CD8-positive, alpha-beta memory T cell (primary cell): Measurements from ENCODE around the gene COX4I1. TPM values are rescaled to one million over a fixed set of nuclear protein-coding genes. Genes with fewer than 3 reads are reported as not detected.

Experiments used
- CTCF ChIA-PET: fragments of 350-600 bp; sonication (Branson Sonifier 250); formaldehyde crosslinking; loops from one replicate; lab custom pipeline; 2021; ENCODE audit warnings: antibody characterized with exemption; lab: Charles Lee
- POLR2A ChIA-PET: fragments of 350-600 bp; sonication (Branson Sonifier 250); formaldehyde crosslinking; loops from one replicate; lab custom pipeline; 2021; ENCODE audit warnings: antibody characterized with exemption; lab: Charles Lee
- DNase-seq, 5 donors: peaks; one replicate each; pipeline versions ENCODE4 v3.0.0 to v3.0.0-alpha.2; 2020 to 2022; ENCODE audit warnings: mixed read lengths in 1 of 5
- H3K27ac ChIP-seq: one replicate; pipeline ENCODE4 v1.7.0; 2013; ENCODE audit warnings: low read depth, mild to moderate bottlenecking, low read length, moderate library complexity
- H3K27me3 ChIP-seq: 2 replicates; pipeline ENCODE4 v1.7.0; 2013; ENCODE audit warnings: low read length, mild to moderate bottlenecking; ENCODE audit not compliant: insufficient read depth, poor library complexity, severe bottlenecking
- H3K36me3 ChIP-seq: 2 replicates; pipeline ENCODE4 v1.7.0; 2013; ENCODE audit warnings: mild to moderate bottlenecking, low read length, moderate library complexity; ENCODE audit not compliant: insufficient read depth
- H3K4me1 ChIP-seq: 2 replicates; pipeline ENCODE4 v1.7.0; 2013; ENCODE audit warnings: mild to moderate bottlenecking, low read length, moderate library complexity; ENCODE audit not compliant: insufficient read depth
- H3K4me3 ChIP-seq: 2 replicates; pipeline ENCODE4 v1.7.0; 2013; ENCODE audit warnings: mild to moderate bottlenecking, low read length
- H3K9me3 ChIP-seq: 2 replicates; pipeline ENCODE4 v1.7.0; 2013; ENCODE audit warnings: mild to moderate bottlenecking, low read length
- H3K27ac Mint-ChIP-seq, 8 donors: one replicate each; pipeline ENCODE4 v1.8.0; 2020 to 2021; ENCODE audit warnings: mixed read lengths in 8 of 8, mild to moderate bottlenecking in 6 of 8, inconsistent platforms in 3 of 8, moderate library complexity in 3 of 8
- H3K27me3 Mint-ChIP-seq, 2 donors: one replicate each; pipeline ENCODE4 v1.8.0; 2020 to 2021; ENCODE audit warnings: mixed read lengths in 2 of 2, mild to moderate bottlenecking in 1 of 2, moderate library complexity in 1 of 2
- H3K36me3 Mint-ChIP-seq, 3 donors: one replicate each; pipeline ENCODE4 v1.8.0; 2020 to 2021; ENCODE audit warnings: mixed read lengths in 3 of 3, inconsistent platforms in 1 of 3, mild to moderate bottlenecking in 1 of 3
- H3K4me1 Mint-ChIP-seq, 3 donors: one replicate each; pipeline ENCODE4 v1.8.0; 2020 to 2021; ENCODE audit warnings: mixed read lengths in 3 of 3, inconsistent platforms in 1 of 3, mild to moderate bottlenecking in 1 of 3
- H3K4me3 Mint-ChIP-seq, 7 donors: one replicate each; pipeline ENCODE4 v1.8.0; 2020 to 2021; ENCODE audit warnings: mixed read lengths in 7 of 7, mild to moderate bottlenecking in 6 of 7, moderate library complexity in 4 of 7, inconsistent platforms in 2 of 7
- H3K9me3 Mint-ChIP-seq, 5 donors: one replicate each; pipeline ENCODE4 v1.8.0; 2020 to 2022; ENCODE audit warnings: mixed read lengths in 5 of 5, mild to moderate bottlenecking in 3 of 5, moderate library complexity in 2 of 5, inconsistent platforms in 1 of 5
- polyA plus RNA-seq: library from polyadenylated mRNA; unstranded; fragments of 300-500 nt; fragmentation: Illumina TruSeq; gene quantifications from one replicate; pipeline ENCODE4 v1.2.3, GENCODE V29; 2021
- total RNA-seq, 2 experiments: library from RNA; stranded (reverse); gene quantifications; one replicate each; pipeline ENCODE4 v1.2.3, GENCODE V29; 2021

The COX4I1 gene
- total and polyA plus RNA-seq, 3 experiments from 2014 or later = 449 to 951 (median 470) TPM

GRCh38 chr16:85847681-85848601 is 48.4 kb downstream of the COX4I1 start:
- POLR2A ChIA-PET = no interaction called here
- no peak overlapping the region for H3K4me3 ChIP-seq

GRCh38 chr16:85848986-85849385 is 49.5 kb downstream of the COX4I1 start:
- Mint-ChIP-seq H3K36me3 (peaks cover 0 to 5% (median 0%) of the 10 kb centered on the region in 3 donors), H3K9me3 (peaks cover 0 to 2% (median 0%) of the 10 kb centered on the region in 5 donors), H3K4me1 (peaks cover 5 to 9% (median 7%) of the 10 kb centered on the region in 3 donors), H3K27ac (no peak overlapping the region), H3K27me3 (peaks cover 24 to 31% of the 10 kb centered on the region in 2 donors), H3K4me3 (no peak overlapping the region)
- H3K4me3 ChIP-seq = no peak overlapping the region
- ChIA-PET POLR2A (no interaction called here), CTCF (interaction anchor here (1.0 kb wide), 1 partner anchor 30 kb away, joined by 3 read pairs; no protein-coding TSS in a partner anchor)
- H3K36me3 ChIP-seq = no peaks in the 10 kb centered on the region
- H3K27ac ChIP-seq = no peak overlapping the region
- no peaks in the 10 kb centered on the region for H3K4me1 ChIP-seq
- no peak for DNase-seq
- no peaks in the 10 kb centered on the region for H3K9me3 ChIP-seq
- H3K27me3 ChIP-seq = peaks cover 5% of the 10 kb centered on the region

More at GRCh38 chr16:85847681-85848601, 48.4 kb downstream of the COX4I1 start:
- Mint-ChIP-seq H3K27ac (peak overlapping the region in 2 of 8 donors; percentile 33 to 87), H3K4me3 (no peak overlapping the region), H3K9me3 (peaks cover 0 to 2% (median 0%) of the 10 kb centered on the region in 5 donors), H3K4me1 (peaks cover 5 to 9% (median 7%) of the 10 kb centered on the region in 3 donors), H3K27me3 (peaks cover 24 to 38% of the 10 kb centered on the region in 2 donors), H3K36me3 (peaks cover 0 to 5% (median 0%) of the 10 kb centered on the region in 3 donors)
- H3K36me3 ChIP-seq = no peaks in the 10 kb centered on the region
- CTCF ChIA-PET = no interaction called here
- H3K27me3 ChIP-seq = peaks cover 5% of the 10 kb centered on the region
- H3K9me3 ChIP-seq = no peaks in the 10 kb centered on the region
- no peak overlapping the region for H3K27ac ChIP-seq
- no peaks in the 10 kb centered on the region for H3K4me1 ChIP-seq
- no peak for DNase-seq

- Histone ChIP-seq H3K9me3 (no peaks in the 10 kb centered on the region), H3K27ac (no peak overlapping the region), H3K27me3 (peaks cover 5% of the 10 kb centered on the region), H3K4me3 (no peak overlapping the region), H3K36me3 (no peaks in the 10 kb centered on the region), H3K4me1 (no peaks in the 10 kb centered on the region)
- peaks cover 0 to 2% (median 0%) of the 10 kb centered on the region in 5 donors for H3K9me3 Mint-ChIP-seq
- peaks cover 0 to 5% (median 0%) of the 10 kb centered on the region in 3 donors for H3K36me3 Mint-ChIP-seq
- no peak overlapping the region for H3K27ac Mint-ChIP-seq
- POLR2A ChIA-PET = no interaction called here
- H3K27me3 Mint-ChIP-seq = peaks cover 24 to 31% of the 10 kb centered on the region in 2 donors
- no peak for DNase-seq
- CTCF ChIA-PET = interaction anchor here (1.0 kb wide), 1 partner anchor 30 kb away, joined by 3 read pairs; no protein-coding TSS in a partner anchor
- H3K4me3 Mint-ChIP-seq = no peak overlapping the region
- H3K4me1 Mint-ChIP-seq = peaks cover 5 to 9% (median 7%) of the 10 kb centered on the region in 3 donors
These were observed 49.9 kb downstream of the COX4I1 start for GRCh38 chr16:85849388-85849787.

GRCh38 chr16:85850344-85850880 is 50.9 kb downstream of the COX4I1 start:
- Histone ChIP-seq H3K27me3 (peaks cover 5% of the 10 kb centered on the region), H3K36me3 (no peaks in the 10 kb centered on the region), H3K4me1 (no peaks in the 10 kb centered on the region), H3K27ac (no peak overlapping the region), H3K4me3 (no peak overlapping the region), H3K9me3 (no peaks in the 10 kb centered on the region)
- ChIA-PET CTCF (no interaction called here), POLR2A (no interaction called here)
- no peak overlapping the region for H3K27ac Mint-ChIP-seq
- peaks cover 0 to 2% (median 0%) of the 10 kb centered on the region in 5 donors for H3K9me3 Mint-ChIP-seq
- no peak overlapping the region for H3K4me3 Mint-ChIP-seq
- H3K36me3 Mint-ChIP-seq = no peaks in the 10 kb centered on the region
- peaks cover 0 to 4% (median 0%) of the 10 kb centered on the region in 3 donors for H3K4me1 Mint-ChIP-seq
- no peak for DNase-seq
- peaks cover 21 to 24% of the 10 kb centered on the region in 2 donors for H3K27me3 Mint-ChIP-seq

GRCh38 chr16:85851034-85851785 is 51.7 kb downstream of the COX4I1 start:
- no peak for DNase-seq
- H3K27me3 Mint-ChIP-seq = peaks cover 21 to 24% of the 10 kb centered on the region in 2 donors
- ChIA-PET CTCF (no interaction called here), POLR2A (no interaction called here)
- H3K4me1 Mint-ChIP-seq = peaks cover 0 to 4% (median 0%) of the 10 kb centered on the region in 3 donors
- Histone ChIP-seq H3K4me1 (no peaks in the 10 kb centered on the region), H3K9me3 (no peaks in the 10 kb centered on the region), H3K36me3 (no peaks in the 10 kb centered on the region), H3K27me3 (peaks cover 4% of the 10 kb centered on the region), H3K27ac (no peak overlapping the region), H3K4me3 (no peak overlapping the region)
- peak overlapping the region in 1 of 8 donors; percentile 84 for H3K27ac Mint-ChIP-seq
- H3K9me3 Mint-ChIP-seq = peaks cover 0 to 2% (median 0%) of the 10 kb centered on the region in 5 donors
- no peaks in the 10 kb centered on the region for H3K36me3 Mint-ChIP-seq
- H3K4me3 Mint-ChIP-seq = no peak overlapping the region

GRCh38 chr16:85853547-85854545 is 54.4 kb downstream of the COX4I1 start:
- Mint-ChIP-seq H3K4me3 (no peak overlapping the region), H3K27me3 (peaks cover 8 to 20% of the 10 kb centered on the region in 2 donors), H3K9me3 (no peaks in the 10 kb centered on the region), H3K36me3 (no peaks in the 10 kb centered on the region), H3K4me1 (no peaks in the 10 kb centered on the region), H3K27ac (no peak overlapping the region)
- Histone ChIP-seq H3K4me3 (no peak overlapping the region), H3K36me3 (no peaks in the 10 kb centered on the region), H3K4me1 (no peaks in the 10 kb centered on the region), H3K9me3 (no peaks in the 10 kb centered on the region), H3K27ac (no peak overlapping the region), H3K27me3 (no peaks in the 10 kb centered on the region)
- ChIA-PET POLR2A (no interaction called here), CTCF (no interaction called here)
- no peak for DNase-seq

- H3K36me3 ChIP-seq = no peaks in the 10 kb centered on the region
- H3K36me3 Mint-ChIP-seq = no peaks in the 10 kb centered on the region
- ChIA-PET CTCF (no interaction called here), POLR2A (no interaction called here)
- peaks cover 10 to 26% of the 10 kb centered on the region in 2 donors for H3K27me3 Mint-ChIP-seq
- H3K9me3 ChIP-seq = no peaks in the 10 kb centered on the region
- H3K4me1 Mint-ChIP-seq = no peaks in the 10 kb centered on the region
- H3K9me3 Mint-ChIP-seq = no peaks in the 10 kb centered on the region
- H3K4me3 ChIP-seq = no peak overlapping the region
- no peaks in the 10 kb centered on the region for H3K4me1 ChIP-seq
- H3K27me3 ChIP-seq = no peaks in the 10 kb centered on the region
- no peak for DNase-seq
- H3K27ac Mint-ChIP-seq = no peak overlapping the region
- no peak overlapping the region for H3K27ac ChIP-seq
- H3K4me3 Mint-ChIP-seq = no peak overlapping the region
These were observed 55.4 kb downstream of the COX4I1 start for GRCh38 chr16:85854935-85855334.
